Trophoblast cell (in vitro differentiated cells and primary cell): ENCODE data around the gene B4GALT1.

Experiments used
- DNase-seq, 2 donors: peaks; one replicate each; pipeline ENCODE4 v3.0.0-alpha.2; 2016
- H2AFZ ChIP-seq: 2 replicates; pipeline ENCODE4 v1.6.1; 2013; ENCODE audit warnings: low read length, moderate library complexity, mild to moderate bottlenecking; ENCODE audit not compliant: insufficient read depth, poor library complexity
- H2AK5ac ChIP-seq: 2 replicates; pipeline ENCODE4 v1.6.1; 2013; ENCODE audit warnings: mild to moderate bottlenecking, low read length
- H2BK120ac ChIP-seq: 2 replicates; pipeline ENCODE4 v1.6.1; 2013; ENCODE audit warnings: low read length, mild to moderate bottlenecking, moderate library complexity; ENCODE audit not compliant: insufficient read depth, poor library complexity
- H2BK12ac ChIP-seq: 2 replicates; pipeline ENCODE4 v1.6.1; 2013; ENCODE audit warnings: mild to moderate bottlenecking, low read length, moderate library complexity
- H2BK5ac ChIP-seq: 2 replicates; pipeline ENCODE4 v1.6.1; 2013; ENCODE audit warnings: low read length, low read depth, moderate library complexity, mild to moderate bottlenecking; ENCODE audit not compliant: poor library complexity
- H3K14ac ChIP-seq: 2 replicates; pipeline ENCODE4 v1.6.1; 2013; ENCODE audit warnings: mild to moderate bottlenecking, low read length
- H3K18ac ChIP-seq: 2 replicates; pipeline ENCODE4 v1.6.1; 2013; ENCODE audit warnings: mild to moderate bottlenecking, low read length
- H3K23ac ChIP-seq: 2 replicates; pipeline ENCODE4 v1.6.1; 2013; ENCODE audit warnings: low read length
- H3K27ac ChIP-seq: 2 replicates; pipeline ENCODE4 v1.5.1; 2013; ENCODE audit warnings: low read depth, mild to moderate bottlenecking, inconsistent platforms, low read length, moderate library complexity
- H3K27me3 ChIP-seq: 2 replicates; pipeline ENCODE4 v1.6.1; 2013; ENCODE audit warnings: inconsistent platforms, mild to moderate bottlenecking, low read length, moderate library complexity; ENCODE audit not compliant: insufficient read depth
- H3K36me3 ChIP-seq, 2 experiments: 1 replicate in 1 of 2; 2 replicates in 1 of 2; pipeline ENCODE4 v1.6.1; 2013; ENCODE audit warnings: low read length in 2 of 2, mild to moderate bottlenecking in 2 of 2, moderate library complexity in 1 of 2; ENCODE audit not compliant: insufficient read depth in 2 of 2, control insufficient read depth in 1 of 2
- H3K4ac ChIP-seq: 2 replicates; pipeline ENCODE4 v1.6.1; 2013; ENCODE audit warnings: low read depth, mild to moderate bottlenecking, low read length, moderate library complexity
- H3K4me1 ChIP-seq, 2 experiments: 1 replicate in 1 of 2; 2 replicates in 1 of 2; pipeline ENCODE4 v1.6.1; 2013; ENCODE audit warnings: low read length in 2 of 2, mild to moderate bottlenecking in 2 of 2, moderate library complexity in 1 of 2; ENCODE audit not compliant: insufficient read depth in 2 of 2, control insufficient read depth in 1 of 2
- H3K4me2 ChIP-seq: 2 replicates; pipeline ENCODE4 v1.6.1; 2013; ENCODE audit warnings: inconsistent platforms, mild to moderate bottlenecking, low read length, moderate library complexity
- H3K4me3 ChIP-seq: 2 replicates; pipeline ENCODE4 v1.5.1; 2013; ENCODE audit warnings: mild to moderate bottlenecking, low read depth, low read length, inconsistent platforms
- H3K79me1 ChIP-seq: one replicate; pipeline ENCODE4 v1.6.1; 2013; ENCODE audit warnings: low read length
- H3K79me2 ChIP-seq: 2 replicates; pipeline ENCODE4 v1.6.1; 2013; ENCODE audit warnings: low read length, mild to moderate bottlenecking; ENCODE audit not compliant: control insufficient read depth, insufficient read depth, poor library complexity
- H3K9ac ChIP-seq: 2 replicates; pipeline ENCODE4 v1.6.1; 2013; ENCODE audit warnings: mild to moderate bottlenecking, low read length
- H3K9me3 ChIP-seq: 2 replicates; pipeline ENCODE4 v1.6.1; 2013; ENCODE audit warnings: low read depth, mild to moderate bottlenecking, control low read depth, inconsistent platforms, low read length; ENCODE audit not compliant: insufficient read depth
- H4K12ac ChIP-seq: 2 replicates; pipeline ENCODE4 v1.6.1; 2013; ENCODE audit warnings: low read depth, mild to moderate bottlenecking, low read length, moderate library complexity
- H4K8ac ChIP-seq: 2 replicates; pipeline ENCODE4 v1.6.1; 2013; ENCODE audit warnings: low read depth, mild to moderate bottlenecking, low read length, moderate library complexity
- H4K91ac ChIP-seq: one replicate; pipeline ENCODE4 v1.6.1; 2013; ENCODE audit warnings: low read depth, mild to moderate bottlenecking, low read length, moderate library complexity
- WGBS: extraction: QIAGEN DNeasy Blood & Tissue Kit; methylation state at CpG from one replicate; pipeline ENCODE4 v1.1.7; 2013; ENCODE audit warnings: missing lambda C conversion rate; ENCODE audit not compliant: insufficient read length, insufficient coverage; ENCODE audit errors: extremely low coverage; 5-methylcytosine and 5-hydroxymethylcytosine counted together

B4GALT1 gene

DNA sequence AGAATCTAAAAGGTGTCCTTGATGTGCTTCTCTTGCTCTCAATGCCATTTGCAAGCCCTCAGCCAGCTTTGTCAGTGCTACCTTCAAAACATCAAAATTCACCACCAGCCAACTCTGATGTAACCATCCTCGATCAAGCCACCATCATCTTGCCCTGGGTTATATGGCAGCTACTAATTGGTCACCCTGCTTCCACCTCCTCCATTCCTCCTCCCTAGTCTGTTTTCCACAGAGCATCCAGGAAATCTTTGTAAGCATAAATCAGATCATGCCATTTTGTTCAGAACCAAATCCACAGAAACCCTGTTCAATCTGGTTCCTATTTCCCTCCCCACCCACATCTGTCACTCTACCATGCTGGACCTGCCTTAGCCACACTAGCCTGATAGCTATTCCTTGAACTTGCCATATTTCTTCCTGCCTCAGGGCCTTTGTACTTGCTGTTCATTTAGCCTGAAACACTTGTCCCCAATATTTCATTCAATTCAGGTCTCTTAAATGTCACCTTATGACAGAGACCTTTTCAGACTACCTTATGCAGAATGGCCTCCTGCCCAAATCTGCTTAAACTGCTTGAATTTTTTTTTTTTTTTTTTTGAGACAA is 1.9 kb upstream of the B4GALT1 start:
- no peaks in the 10 kb centered on the region for H3K36me3 ChIP-seq
- peaks cover 31% of the 10 kb centered on the region for H3K79me1 ChIP-seq
- H3K4me2 ChIP-seq = no peak overlapping the region
- H4K8ac ChIP-seq = no peak overlapping the region
- H3K14ac ChIP-seq = no peak overlapping the region
- DNase-seq = no peak
- no peak overlapping the region for H3K18ac ChIP-seq
- H3K4ac ChIP-seq = no peak overlapping the region
- no peak overlapping the region for H4K91ac ChIP-seq
- H3K4me1 ChIP-seq = peaks cover 21 to 32% of the 10 kb centered on the region in 2 experiments
- no peak overlapping the region for H3K4me3 ChIP-seq
- WGBS = no CpG with 5 or more reads among the region's 1 CpG
- no peak overlapping the region for H3K23ac ChIP-seq
- no peaks in the 10 kb centered on the region for H3K9me3 ChIP-seq
- no peak overlapping the region for H3K9ac ChIP-seq
- no peak overlapping the region for H2BK120ac ChIP-seq
- H2BK12ac ChIP-seq = no peak overlapping the region
- no peaks in the 10 kb centered on the region for H3K27me3 ChIP-seq
- H3K79me2 ChIP-seq = peaks cover 20% of the 10 kb centered on the region
- no peak overlapping the region for H2AK5ac ChIP-seq
- H3K27ac ChIP-seq = no peak overlapping the region
- no peak overlapping the region for H4K12ac ChIP-seq
- H2AFZ ChIP-seq = no peak overlapping the region
- no peak overlapping the region for H2BK5ac ChIP-seq

DNA sequence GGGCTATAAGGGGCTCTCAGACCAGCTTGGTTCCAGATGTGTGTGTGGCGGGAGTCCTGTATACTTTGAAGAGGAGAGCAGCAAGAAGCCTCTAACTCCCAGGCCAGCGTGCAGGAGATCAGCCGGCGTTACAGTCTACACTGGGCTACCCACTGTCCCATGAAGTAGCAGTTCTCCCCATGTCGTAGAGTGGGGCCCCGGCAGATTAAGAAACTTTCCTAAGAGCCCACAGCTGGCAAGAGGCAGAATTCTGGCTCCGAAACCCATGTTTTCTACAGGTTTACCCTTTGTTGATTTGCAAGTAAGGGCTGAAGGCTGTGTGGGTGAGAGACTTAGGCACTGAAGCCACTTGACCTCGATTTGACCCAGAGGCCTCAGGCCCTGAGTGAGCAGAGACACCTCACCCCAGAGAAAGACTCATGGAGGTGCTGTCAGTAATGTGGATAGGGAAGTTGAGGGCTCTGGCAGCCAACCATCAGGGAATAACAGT is 881 bp upstream of the B4GALT1 start:
- Histone ChIP-seq H3K27ac (peak overlapping the region; percentile 38), H2AK5ac (peak overlapping the region; percentile 45), H3K4me1 (peaks cover 29 to 40% of the 10 kb centered on the region in 2 experiments), H3K27me3 (no peaks in the 10 kb centered on the region), H3K4me3 (peak overlapping the region; percentile 68), H4K8ac (peak overlapping the region; percentile 92), H3K14ac (peak overlapping the region; percentile 90), H3K4me2 (peak overlapping the region; percentile 59), H3K23ac (no peak overlapping the region), H3K79me1 (peaks cover 40% of the 10 kb centered on the region), H3K9me3 (no peaks in the 10 kb centered on the region), H3K9ac (no peak overlapping the region), H3K79me2 (peaks cover 30% of the 10 kb centered on the region), H3K36me3 (no peaks in the 10 kb centered on the region), H4K12ac (peak overlapping the region; percentile 95), H2BK5ac (peak overlapping the region; percentile 81), H2AFZ (peak overlapping the region; percentile 94), H4K91ac (peak overlapping the region; percentile 91), H3K4ac (peak overlapping the region; percentile 93), H2BK120ac (peak overlapping the region; percentile 90), H2BK12ac (peak overlapping the region; percentile 58), H3K18ac (peak overlapping the region; percentile 89)
- no CpG with 5 or more reads among the region's 8 CpGs for WGBS
- no peak for DNase-seq

- H3K4ac ChIP-seq = peak overlapping the region; percentile 98
- H3K27me3 ChIP-seq = no peaks in the 10 kb centered on the region
- H3K4me1 ChIP-seq = peaks cover 30 to 42% of the 10 kb centered on the region in 2 experiments
- peaks cover 43% of the 10 kb centered on the region for H3K79me1 ChIP-seq
- no peaks in the 10 kb centered on the region for H3K36me3 ChIP-seq
- H2BK5ac ChIP-seq = peak overlapping the region; percentile 98
- H2BK12ac ChIP-seq = peak overlapping the region; percentile 93
- peak overlapping the region; percentile 62 for H3K4me2 ChIP-seq
- peak overlapping the region; percentile 86 for H4K12ac ChIP-seq
- peak; percentile 30 to 54 for DNase-seq
- no peak overlapping the region for H3K23ac ChIP-seq
- peak overlapping the region; percentile 92 for H3K27ac ChIP-seq
- peak overlapping the region; percentile 99 for H4K91ac ChIP-seq
- H3K79me2 ChIP-seq = peaks cover 37% of the 10 kb centered on the region
- H3K14ac ChIP-seq = peak overlapping the region; percentile 100
- H3K9me3 ChIP-seq = no peaks in the 10 kb centered on the region
- peak overlapping the region; percentile 63 for H4K8ac ChIP-seq
- peak overlapping the region; percentile 78 for H2BK120ac ChIP-seq
- no CpG with 5 or more reads among the region's 51 CpGs for WGBS
- peak overlapping the region; percentile 95 for H3K9ac ChIP-seq
- peak overlapping the region; percentile 82 for H3K4me3 ChIP-seq
- H2AK5ac ChIP-seq = peak overlapping the region; percentile 100
- H3K18ac ChIP-seq = peak overlapping the region; percentile 99
- H2AFZ ChIP-seq = peak overlapping the region; percentile 82
Observed at GRCh38 chr9:33166231-33167083, 679 bp downstream of the B4GALT1 start.

- peak overlapping the region; percentile 87 for H3K4ac ChIP-seq
- H4K12ac ChIP-seq = no peak overlapping the region
- peak; percentile 97 to 98 for DNase-seq
- no peaks in the 10 kb centered on the region for H3K27me3 ChIP-seq
- H3K23ac ChIP-seq = no peak overlapping the region
- WGBS = no CpG with 5 or more reads among the region's 10 CpGs
- no peak overlapping the region for H2AFZ ChIP-seq
- peak overlapping the region; percentile 62 for H3K4me2 ChIP-seq
- H3K27ac ChIP-seq = peak overlapping the region; percentile 92
- peak overlapping the region; percentile 64 for H4K91ac ChIP-seq
- no peak overlapping the region for H4K8ac ChIP-seq
- H3K79me1 ChIP-seq = peaks cover 47% of the 10 kb centered on the region
- no peaks in the 10 kb centered on the region for H3K9me3 ChIP-seq
- no peaks in the 10 kb centered on the region for H3K36me3 ChIP-seq
- no peak overlapping the region for H2AK5ac ChIP-seq
- H3K18ac ChIP-seq = peak overlapping the region; percentile 44
- H2BK120ac ChIP-seq = peak overlapping the region; percentile 78
- H2BK12ac ChIP-seq = no peak overlapping the region
- peaks cover 39% of the 10 kb centered on the region for H3K79me2 ChIP-seq
- no peak overlapping the region for H3K9ac ChIP-seq
- H3K14ac ChIP-seq = peak overlapping the region; percentile 58
- peak overlapping the region; percentile 82 for H3K4me3 ChIP-seq
- H3K4me1 ChIP-seq = peaks cover 33 to 43% of the 10 kb centered on the region in 2 experiments
- peak overlapping the region; percentile 98 for H2BK5ac ChIP-seq
Observed at GRCh38 chr9:33165263-33166151, 1.6 kb downstream of the B4GALT1 start.
